HG03354 (cell line): ENCODE results near the gene GAL.
"Not testable (repeated sequence)": the region's sequence is repeated elsewhere in the genome, so short reads cannot be mapped to it uniquely, and the experiment has no call there.

Experiments
- ATAC-seq: cut with Tn5 transposase; IDR thresholded peaks from one replicate; pipeline ENCODE4 v1.9.1; 2021; ENCODE audit warnings: mild to moderate bottlenecking; ENCODE audit not compliant: unreplicated experiment, poor library complexity, severe bottlenecking

The GAL gene, protein sequence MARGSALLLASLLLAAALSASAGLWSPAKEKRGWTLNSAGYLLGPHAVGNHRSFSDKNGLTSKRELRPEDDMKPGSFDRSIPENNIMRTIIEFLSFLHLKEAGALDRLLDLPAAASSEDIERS

DNA sequence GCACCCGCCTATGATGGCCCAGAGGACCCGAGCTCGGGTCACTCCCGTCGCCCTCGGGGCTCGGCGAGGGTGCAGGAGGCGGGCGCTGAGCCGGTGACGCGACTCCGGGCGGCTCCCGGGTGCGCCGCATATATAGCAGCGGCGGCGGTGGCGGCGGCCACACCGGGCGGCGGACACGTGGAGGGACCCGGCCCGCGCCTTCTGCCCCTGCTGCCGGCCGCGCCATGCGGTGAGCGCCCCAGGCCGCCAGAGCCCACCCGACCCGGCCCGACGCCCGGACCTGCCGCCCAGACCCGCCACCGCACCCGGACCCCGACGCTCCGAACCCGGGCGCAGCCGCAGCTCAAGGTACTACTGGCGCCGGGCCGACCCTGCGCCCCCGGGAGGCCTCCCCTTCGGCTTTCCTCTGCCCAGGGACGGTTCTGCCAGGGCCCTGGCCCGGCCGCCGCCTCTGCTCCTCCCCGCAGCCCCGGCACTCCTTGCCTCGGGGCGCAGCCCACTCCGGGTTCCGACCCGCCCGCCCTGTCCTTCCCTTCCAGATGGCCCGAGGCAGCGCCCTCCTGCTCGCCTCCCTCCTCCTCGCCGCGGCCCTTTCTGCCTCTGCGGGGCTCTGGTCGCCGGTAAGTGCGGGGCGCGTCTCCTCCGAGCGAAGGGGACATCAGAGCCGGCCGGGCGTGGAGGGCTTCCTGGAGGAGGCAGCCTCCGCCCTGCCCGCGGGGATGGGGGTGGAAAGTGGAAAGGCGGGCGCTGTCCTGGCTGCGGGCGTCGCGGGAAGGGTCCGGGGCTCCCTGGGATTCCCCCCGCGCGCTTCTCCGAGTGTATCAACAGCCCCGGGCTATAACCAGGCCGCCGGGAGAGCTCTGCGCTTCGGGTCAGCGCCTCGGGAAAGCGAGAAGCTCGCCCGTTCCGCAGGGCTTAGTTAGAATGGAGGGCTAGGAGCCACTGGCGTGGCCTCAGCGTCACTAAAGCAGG lies at the start of gene GAL:
TSS of gene GAL (plus strand) at position 160 of the 972 bp plus-strand sequence. CDS start at position 540, 380 bp downstream.
- ATAC-seq = no peak

DNA sequence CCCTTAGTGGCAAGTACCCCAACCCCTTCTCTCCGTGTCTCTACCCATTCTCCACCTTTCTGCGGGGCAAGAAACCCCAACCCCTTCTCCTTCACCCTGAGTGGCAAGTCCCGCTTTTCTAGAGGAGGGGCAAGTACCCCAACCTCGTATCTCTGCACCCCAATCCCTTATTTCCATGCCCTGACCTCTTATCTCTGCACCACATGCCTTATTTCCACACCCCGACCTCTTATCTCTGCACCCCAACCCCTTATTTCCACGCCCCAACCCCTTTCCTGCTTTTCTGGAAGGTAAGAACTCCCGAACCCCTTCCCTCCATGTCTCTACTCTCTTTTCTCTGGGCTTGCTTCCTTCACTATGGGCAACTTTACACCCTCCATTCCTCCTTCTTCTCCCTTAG lies 49.7 kb upstream of the GAL start:
- ATAC-seq = not testable (repeated sequence)

DNA sequence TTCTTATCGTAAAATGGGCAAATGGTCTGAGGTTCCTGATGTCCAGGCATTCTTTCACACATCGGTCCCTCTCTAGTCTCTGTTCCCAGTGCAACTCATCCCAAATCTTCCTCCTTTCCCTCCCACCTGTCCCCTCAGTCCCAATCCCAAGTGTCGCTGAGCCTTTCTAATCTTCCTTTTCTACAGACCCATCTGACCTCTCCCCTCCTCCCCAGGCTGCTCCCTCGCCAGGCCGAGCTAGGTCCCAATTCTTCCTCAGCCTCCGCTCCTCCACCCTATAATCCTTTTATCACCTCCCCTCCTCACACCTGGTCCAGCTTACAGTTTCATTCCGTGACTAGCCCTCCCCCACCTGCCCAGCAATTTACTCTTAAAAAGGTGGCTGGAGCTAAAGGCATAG lies 49.2 kb upstream of the GAL start:
- not testable (repeated sequence) for ATAC-seq

DNA sequence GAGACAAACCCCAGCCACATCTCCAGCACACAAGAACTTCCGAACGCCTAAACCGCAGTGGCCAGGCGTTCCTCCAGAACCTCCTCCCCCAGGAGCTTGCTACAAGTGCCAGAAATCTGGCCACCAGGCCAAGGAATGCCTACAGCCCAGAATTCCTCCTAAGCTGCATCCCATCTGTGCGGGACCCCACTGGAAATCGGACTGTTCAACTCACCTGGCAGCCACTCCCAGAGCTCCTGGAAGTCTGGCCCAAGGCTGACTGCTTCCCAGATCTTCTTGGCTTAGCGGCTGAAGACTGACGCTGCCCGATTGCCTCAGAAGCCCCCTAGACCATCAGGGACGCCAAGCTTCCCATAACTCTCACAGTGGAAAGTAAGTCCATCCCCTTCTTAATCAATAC lies 48.5 kb upstream of the GAL start:
- not testable (repeated sequence) for ATAC-seq

DNA sequence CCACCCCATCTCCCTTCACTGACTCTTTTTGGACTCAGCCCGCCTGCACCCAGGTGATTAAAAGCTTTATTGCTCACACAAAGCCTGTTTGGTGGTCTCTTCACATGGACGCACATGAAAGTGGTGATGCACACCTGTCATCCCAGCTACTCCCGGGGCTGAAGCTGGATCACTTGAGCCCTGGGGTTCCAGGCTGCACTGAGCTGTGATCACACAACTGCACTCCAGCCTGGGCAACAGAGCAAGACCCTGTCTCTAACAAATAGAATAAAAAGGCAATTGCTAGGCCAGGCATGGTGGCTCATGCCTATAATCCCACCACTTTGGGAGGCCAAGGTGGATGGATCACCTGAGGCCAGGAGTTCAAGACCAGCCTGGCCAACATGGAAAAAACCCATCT lies 45.0 kb upstream of the GAL start:
- not testable (repeated sequence) for ATAC-seq

DNA sequence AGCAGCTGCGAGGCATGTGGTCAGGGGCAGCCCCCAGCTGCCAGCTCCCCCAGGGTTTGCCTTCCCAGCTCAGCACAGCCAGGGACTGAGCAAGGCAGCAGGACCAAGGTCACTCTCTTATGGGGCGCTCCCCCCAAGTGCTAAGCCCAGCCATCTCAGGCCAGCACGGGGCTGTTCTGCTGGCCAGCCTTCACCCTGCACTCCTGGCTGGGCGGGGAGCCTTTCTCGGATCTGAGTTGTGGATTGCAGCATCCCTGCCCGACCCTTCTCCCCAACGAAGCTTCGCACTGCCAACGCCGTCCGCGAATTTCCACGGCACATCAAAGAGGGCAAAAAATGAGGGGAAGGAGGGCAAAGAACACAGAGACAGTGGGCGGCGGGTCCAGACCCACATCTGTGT lies 42.5 kb upstream of the GAL start:
- ATAC-seq = no peak

DNA sequence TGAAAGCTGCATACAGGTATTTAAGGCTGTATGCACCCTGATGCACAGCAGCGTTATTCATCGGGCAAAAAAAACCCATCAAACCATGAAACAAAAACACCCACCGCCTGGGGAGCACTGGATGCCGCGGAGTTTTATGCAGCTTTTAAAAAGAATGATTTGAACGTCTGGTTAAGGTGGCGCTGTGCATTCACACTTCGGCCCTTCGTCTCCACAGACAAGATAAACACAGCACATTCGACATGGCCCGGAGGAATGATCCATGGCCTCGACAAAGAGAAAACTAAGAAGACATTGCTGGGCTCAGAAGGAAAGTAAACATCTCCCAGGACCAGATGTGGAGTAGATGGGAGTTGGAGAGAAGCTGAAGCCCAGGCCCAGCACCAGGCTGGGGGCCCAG lies 40.8 kb upstream of the GAL start:
- ATAC-seq = no peak

DNA sequence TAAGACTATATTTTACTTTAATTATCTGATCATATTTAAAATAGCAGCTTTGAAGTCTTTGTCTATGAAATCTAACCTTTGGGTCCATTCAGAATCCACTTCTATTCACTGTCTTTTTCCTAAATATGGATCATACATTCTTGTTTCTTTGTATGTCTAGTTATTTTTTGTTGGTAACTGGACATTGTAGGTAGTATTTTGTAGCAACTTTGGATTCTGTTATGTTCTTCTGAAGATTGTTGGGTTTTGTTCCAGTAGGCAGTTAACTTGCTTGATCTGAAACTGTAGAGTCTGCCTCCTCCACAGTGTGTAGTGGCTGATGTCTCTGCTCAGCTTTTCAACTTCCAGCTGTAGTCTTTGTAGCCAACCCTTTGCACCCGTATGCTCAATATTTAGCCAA lies 37.5 kb upstream of the GAL start:
- ATAC-seq = no peak

DNA sequence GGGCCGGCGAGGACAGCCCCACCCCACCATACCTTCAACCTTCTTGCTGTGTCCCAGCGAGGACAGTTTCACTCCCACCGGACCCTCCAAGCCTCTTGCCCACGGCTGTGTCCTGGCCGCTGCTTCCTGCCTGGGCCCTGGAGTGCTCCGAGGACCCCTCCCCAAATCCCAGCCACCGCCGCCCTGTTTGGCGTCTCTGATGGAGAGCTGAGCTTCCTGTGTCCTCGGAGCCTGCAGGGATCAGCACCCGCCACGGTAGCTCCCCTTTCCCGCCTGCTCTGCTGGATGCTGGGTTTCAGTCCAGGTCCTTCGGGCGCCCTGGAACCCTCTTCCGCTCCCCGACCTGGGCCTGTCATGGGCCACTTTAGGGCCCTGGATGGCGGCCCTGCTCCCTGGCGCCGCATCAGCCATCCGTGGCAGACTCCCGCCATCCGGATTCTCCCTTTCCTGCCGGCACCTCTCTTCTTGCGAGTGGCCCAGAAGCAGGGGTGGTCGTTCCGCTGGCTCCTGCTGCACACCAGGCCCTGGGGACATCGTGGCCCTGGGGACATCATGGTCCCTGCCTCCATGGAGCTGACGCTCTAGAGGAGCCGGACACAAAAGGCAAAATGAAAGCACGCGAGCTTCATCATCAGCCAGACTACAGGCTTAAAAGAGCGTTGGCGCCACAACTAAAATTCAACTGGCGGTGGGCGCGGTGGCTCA lies 34.3 kb upstream of the GAL start:
- ATAC-seq = no peak

DNA sequence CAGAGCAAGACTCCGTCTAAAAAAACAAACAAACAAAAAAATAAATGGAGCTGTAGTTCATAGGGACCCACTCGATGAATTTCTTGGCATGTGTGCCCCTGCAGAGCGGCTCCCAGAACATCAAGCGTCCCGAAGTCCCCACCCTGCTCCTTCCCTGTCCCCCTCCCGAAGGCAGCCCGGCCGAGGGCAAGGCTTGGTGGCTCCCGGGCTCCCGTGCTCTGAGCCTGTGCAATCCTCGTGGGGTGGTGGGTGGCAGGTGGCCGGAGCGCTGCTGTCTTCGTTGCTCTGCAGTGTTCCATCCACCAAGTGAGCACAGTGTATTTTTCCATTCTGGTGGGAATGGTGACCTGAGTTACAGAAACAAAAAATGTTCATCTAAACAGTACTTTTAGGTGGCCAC lies 33.5 kb upstream of the GAL start:
- ATAC-seq = no peak

DNA sequence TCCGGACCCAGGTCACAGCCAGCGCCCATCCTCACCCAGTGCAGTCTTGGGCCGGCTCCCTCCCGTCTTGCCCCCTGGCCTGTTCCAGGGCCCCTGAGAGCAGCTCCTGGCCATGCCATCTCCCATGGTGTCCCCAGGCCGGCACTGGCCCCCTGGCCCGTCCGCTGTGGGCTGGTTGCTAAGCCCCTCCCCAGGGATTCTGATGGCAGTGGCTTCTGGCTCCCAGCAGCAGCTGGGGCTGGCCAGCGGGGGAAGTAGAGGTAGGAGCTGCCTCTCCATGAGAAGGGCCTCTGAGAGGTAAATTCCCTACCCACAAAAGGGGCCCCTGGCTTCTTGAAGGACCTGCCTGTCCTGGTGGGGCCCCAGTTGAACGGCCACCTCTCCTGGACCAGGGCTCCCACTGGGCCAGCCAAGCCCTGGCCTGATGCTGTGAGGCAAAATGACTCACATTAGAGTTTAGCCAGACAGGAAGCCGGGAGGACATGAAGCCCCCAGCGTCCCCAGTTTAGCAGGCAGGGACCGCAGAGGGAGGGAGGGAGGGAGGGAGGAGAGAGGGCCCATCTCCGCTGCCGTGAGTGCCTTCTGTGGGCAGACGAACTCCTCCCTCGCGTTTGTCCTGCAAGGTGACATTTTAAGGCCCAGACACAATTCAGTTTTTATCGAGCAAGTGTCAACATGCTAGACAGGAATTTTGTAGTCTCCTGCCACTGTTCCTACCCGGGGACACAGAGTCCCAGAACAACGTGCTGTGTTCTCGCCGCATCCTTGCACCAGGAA lies 32.9 kb upstream of the GAL start:
- ATAC-seq = no peak

DNA sequence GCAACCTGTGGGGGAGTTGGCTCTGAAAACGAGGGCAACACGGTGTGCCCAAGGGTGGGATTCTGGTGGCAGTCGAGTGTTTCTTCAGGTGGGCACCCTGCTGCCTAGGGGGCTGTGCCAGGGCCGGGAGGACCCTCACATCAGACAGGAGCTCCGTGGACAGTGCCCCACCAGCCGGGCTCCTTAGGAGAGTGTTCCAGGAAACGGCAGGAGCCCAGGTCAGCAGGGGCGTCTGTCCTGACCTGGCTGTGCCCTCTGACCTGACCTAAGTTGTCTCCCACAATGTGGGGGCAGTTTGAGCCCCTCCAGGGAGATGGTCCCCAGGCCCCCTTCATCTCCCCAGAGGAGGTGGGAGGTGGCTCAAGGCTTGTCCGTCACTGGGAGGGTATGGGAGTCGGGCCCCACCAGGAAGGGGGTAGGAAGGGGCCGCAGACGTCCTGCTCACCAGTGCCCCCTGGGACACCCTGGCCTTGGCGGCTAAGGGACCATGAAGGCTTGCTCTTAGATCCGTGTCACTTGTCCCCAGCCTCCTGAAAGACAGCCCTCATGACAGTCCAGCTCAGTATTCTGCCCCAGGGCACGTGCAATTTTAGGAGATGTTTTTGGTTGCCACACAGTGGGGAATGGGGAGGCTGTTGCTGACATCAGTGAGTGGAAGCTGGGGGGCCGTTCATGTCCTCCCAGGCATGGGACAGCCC lies 32.2 kb upstream of the GAL start:
- no peak for ATAC-seq

DNA sequence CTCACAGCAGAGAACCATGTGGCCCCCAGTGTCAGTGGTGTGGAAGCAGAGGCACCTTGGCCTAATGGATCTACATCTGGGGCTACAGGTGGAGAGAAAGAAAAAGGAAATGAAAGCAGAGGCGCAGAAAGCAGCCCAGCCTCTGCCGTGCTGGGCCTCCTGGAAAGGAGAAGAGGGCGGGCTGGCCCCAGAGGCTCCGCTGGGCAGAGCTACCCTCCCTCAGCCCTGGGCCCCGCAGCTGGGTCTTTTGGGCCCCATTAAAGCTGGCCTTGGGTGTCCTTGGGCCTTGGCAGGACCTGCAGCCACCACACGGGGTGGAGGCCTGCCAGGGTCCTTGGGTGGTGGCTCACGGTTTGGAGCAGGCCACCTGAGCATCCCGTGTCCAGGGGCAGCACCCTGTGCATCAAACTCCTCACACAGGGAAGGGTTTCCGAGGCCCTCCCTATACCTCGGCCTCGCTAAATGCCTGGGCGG lies 31.6 kb upstream of the GAL start:
- no peak for ATAC-seq

DNA sequence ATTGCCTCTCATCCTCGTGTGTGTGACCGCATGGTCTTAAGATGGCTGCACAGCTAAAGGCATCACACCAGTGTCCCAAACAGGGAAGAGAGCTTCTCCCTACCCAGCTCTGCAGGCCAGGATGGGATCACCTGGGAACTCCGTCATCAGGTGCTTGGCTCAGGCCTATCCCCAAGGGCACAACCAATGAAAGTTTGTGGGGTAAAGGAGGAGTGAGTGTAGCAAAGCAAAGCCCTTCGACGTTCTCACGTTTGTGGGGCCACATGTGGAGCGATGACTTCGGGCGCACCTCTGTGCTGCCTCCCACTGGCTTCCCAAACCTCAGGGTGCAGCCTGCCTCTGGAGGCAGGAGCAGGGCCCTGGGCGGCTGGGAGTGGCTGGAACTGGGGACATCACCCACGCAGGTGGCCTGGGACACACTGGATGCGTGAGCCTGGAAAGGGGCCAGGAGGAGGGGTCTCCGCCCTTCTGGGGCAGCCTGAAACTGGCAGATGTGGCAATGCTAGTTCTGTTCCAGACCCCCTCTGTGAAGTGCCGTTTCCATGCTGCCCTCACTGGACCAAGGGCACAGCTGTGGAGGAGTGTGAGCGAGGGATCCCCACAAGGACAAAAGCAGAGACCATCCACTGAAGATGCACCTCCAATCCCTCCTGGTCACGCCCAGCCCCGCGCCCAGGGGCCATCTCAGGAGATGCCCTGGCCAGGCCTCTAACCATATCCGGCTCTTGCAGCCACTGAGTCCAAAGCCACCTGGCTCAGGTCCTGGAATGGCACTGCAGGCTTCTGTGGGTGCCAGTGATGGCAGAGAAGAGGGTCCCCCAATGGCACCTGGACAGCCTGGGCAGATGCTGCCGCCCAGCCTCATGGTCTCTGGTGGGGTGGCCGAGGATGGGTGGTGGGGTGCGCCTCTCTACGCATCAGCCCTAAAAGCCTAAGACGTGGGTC lies 30.6 kb upstream of the GAL start:
- ATAC-seq = no peak

DNA sequence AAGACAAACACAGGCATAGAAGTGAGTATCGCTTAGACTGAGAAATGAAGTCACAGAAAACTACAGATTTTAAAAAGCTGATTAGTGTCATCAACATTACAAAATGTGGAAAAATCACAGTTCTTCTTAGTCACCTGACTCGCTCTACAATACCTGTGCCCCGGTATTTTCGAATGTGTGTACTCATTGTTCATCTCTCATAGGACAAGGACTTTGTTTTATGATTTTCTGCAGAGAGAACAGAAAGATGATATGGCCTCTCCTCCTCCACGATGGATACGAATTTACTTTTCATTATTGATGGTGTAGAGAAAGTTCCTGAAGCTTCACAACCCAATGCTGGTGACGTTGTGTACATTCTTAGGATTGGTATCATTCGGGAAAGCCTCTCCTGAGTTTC lies 29.4 kb upstream of the GAL start:
- no peak for ATAC-seq

DNA sequence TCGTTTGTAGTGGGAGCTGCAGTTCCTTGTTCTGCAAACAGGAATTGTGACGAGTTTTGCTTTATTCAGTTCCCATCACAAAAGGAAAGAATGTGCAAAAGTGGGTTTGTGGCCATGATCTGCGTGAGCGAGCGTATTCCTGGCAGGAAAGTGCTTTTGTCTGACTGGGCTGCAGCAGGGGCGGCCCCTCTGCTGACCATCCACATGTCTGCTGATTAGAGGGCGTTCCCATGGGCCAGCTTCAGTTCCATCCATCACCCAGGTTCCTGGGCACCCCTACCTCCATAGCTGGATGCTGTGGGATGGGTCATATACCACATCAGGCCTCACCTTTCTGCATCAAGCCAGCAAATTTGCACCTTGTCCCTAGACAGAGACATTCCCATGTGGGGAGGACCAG lies 28.9 kb upstream of the GAL start:
- no peak for ATAC-seq

DNA sequence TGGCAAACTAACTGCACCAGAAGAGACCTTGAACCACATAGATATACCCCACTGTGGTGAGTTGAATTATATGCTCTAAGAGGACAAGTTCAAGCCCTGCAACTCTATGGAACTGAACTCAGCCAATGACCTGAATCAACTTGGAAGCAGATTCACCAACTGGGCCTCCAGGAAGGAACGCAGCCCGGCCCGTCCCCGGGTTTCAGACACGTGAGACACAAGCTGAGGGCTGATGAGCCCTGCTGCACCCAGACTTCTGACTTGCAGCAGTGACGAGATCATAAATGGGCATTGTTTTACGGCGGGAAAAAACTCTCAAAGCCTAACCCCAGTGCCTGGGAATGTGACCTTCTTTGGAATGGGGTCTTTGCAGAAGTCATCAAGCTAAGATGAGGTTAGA lies 28.5 kb upstream of the GAL start:
- no peak for ATAC-seq

DNA sequence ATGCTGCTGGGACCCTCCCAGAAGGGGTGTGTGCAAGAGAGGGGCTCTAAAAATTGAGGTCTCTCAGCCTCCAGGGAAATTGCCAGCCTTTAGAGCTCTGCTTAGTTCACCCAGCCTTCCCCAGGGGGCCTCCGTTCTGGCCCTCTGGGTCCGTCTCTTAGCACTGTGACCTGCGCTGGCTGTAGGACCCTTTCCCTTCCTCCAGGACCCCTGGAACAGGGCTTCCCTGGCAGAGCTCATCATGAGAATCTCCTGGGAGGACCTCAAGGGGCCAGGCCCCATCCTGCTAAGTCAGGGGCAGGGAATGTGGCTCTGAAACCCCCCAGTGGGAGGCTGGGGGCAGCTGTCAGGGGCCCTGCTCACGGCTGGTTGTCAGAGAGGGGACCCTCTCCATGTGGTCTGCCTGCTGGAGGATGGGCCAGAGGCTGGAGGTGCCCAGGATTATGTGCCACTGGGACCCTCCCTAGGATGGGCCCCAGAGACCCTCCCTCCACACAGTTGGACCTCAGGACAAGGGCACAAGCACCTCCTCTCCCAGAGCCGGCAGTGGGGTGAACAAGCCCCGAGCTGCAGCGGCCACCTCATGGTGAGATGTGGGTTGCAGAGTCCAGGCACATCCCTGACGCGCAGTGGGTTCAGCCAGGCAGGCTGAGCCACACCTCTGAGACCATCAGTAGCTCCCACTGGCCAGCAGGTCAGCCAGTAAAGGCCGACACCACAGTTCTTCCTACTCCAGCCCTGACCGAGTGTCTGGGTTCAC lies 27.1 kb upstream of the GAL start:
- ATAC-seq = no peak
